Activated CD4-positive, alpha-beta T cell treated with anti-CD3 and anti-CD28 coated beads, Interleukin-2, amount 50 U/mL, for 1 hour (primary cell): Measurements from ENCODE around the gene C2CD2.

ENCODE experiments used
- DNase-seq: peaks from one replicate; pipeline ENCODE4 v3.0.0-alpha.2; 2020

C2CD2 gene

DNA sequence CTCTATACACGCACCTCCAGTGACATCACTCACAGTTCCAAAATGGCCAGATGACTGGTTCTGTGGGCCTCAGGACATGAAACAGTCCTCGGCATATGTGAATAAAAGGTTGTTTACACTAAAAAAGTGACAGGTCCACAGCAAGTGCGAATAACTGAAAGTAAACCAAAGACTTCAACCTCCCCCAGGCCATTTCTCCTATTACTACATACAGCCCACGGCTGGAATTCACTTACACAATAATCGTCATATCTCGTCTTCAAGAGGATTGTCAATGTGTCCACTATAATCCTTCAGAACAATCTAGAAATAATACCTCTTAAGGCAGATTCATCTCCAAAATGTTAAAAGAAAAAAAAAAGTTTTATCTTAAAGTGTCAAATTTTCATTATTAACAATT lies 72.8 kb downstream of the C2CD2 start:
- no peak for DNase-seq

- DNase-seq = no peak
Measured at GRCh38 chr21:41880153-41880552, 73.7 kb downstream of the C2CD2 start.

GRCh38 chr21:41879190-41879998 lies 74.4 kb downstream of the C2CD2 start, which contains the start of gene PRDM15:
Gene PRDM15 (minus strand): TSS chr21:41879344. CDS start chr21:41860363, 18,981 bp downstream.
- peak; percentile 74 for DNase-seq

DNA sequence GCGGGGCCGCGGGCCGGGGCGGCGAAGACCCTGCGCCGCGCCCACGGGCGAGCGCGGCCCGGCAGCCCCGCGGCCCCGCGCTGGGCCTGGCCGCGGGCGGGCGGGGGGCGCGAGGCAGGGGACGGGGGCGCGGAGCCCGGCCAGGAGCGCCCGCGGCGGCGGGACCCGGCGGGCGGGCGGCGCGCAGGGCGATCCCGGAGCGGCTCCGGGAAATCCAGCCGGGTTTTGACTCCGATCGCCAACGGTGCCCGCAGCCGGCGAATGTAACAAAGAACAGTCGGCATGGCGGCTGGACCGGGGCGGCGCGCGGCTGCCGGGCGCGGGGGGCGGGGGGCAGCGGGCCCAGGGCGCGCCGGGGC lies 75.0 kb downstream of the C2CD2 start:
- DNase-seq = peak; percentile 77

DNA sequence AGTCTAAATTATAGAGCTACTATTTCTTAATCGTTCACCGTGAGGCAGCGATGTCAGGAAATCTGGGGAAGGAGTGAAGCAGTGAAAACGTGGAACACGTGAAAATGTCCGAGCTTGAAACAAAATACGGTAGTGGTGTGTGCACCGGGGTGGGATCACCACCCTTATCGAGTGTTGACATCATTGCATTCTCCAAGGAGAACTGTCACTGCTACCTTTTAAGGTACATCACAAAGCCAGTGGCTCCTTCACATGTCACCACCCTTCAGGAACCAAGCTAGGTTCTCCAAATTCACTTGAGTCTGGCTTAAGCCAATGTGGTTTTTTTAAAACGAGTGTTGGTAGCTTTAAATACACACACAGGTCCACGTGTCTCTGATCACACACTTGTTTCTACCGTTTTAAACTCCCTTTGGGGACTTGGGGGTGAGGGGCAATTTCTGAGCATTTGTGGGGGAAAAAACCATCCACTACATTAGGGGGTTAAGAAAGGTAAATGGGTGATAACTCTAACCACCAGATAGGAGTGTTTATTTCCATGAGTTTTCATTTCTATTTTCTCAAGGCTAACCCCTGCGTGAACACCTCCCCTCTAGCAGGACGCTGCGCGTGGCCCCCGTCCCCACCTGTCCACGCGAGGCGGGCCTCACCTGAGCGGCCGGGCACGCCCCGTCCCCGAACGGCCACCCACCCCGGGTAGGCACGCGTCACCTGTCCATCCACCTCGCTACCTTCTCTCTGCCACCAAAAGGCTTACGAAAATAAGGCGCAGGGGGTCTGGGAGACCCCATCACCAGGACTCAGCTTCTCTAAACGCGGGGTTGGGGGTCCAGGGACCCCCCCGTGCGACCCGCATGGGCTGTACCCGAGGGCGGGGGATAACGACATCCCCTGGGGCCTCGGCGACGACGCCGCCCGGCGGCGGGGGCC lies 75.7 kb downstream of the C2CD2 start:
- peak; percentile 18 for DNase-seq

GRCh38 chr21:41876928-41877652 lies 76.7 kb downstream of the C2CD2 start:
- DNase-seq = no peak

DNA sequence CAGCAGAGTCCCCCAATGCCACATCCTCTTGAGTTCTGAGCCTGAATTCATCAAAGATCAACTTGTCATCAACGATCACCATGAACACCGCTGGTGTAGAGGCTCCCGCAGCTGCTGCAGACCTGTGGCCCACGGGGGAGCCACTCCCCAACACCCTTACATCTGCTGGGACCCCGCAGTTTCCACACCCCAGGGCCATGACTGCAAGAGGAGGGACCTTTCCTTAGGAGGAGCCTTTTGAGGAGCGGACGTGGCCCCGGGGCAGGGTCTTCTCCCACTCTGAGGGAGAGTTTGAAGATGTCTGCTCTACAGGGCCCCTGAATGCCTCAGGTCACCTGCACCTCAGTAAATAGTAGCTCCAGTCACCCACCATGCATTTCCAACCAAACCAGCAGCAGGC lies 77.4 kb downstream of the C2CD2 start:
- DNase-seq = no peak

- no peak for DNase-seq
Measured at GRCh38 chr21:41875086-41875485, 78.7 kb downstream of the C2CD2 start.

GRCh38 chr21:41874611-41875010 lies 79.2 kb downstream of the C2CD2 start:
- no peak for DNase-seq

DNA sequence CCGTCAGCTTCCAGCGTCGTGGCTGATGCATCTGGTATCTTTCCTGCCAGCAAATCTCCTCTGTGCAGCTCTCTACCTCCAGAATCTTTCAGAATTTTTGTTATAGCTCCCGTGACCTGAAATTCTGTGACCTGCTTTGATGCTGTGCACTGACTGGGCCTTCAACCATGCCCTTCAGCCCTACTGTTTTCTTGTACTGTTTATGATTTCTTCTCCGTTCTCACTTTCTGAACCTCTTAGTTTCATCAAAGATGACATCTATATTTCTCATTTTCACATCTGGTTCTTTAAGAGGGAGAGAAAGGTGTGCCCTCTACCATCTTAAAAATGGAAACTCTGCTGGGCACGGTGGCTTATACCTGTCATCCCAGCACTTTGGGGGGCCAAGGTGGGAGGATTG lies 80.4 kb downstream of the C2CD2 start:
- no peak for DNase-seq

DNA sequence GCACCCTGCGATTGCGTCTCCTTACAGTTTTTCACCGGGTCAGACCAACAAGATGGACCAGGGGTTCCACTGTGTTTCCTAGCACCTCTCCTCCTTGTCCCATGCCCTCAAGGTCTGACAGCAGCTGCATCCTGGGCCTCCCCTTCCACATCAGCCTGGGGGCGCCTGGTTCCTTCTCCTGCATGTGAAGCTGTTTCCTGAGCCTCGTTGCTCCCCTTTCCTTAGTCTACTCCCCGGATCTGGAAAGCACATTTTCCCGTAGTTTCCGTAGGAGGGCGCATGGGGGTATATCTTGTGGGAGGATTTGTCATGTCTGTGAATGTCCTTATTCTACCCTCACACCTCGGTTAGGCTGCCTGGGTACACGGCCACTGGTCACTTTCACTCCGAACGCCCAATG lies 80.8 kb downstream of the C2CD2 start:
- DNase-seq = no peak

DNA sequence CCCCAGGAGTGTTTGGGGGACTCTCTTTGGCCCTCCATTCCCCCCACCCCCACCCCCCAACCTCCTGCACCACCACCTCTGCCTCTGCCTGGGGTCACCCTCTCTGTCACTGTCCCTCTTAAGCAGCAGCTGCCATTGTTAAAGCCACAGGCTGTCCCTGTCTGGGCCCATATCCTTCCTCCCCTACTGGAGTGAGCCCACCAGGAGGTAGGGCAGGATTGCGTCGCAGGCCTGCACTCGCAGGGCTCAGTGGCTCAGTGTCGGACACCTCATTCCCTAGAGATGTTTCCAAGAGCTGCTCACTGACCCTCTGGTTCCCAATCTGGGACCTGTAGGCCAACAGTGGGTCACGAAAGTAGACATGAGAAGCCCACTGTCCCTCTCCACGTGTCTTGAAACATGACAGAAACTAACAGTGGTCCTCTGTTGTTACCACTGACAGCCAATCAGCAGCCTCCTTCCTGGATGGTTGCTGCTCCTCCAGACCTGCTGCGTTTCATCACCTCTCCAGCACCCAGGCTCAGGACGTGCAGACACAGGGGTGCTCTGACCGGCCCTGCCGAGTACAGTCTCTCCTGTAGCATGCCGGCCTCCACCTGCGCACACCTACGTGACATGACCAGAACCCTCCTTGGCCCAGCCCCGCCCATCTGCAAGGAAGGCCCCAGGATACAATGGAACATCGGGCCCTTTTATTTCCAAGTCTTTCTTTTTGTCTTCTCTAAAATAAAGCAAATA lies 82.4 kb downstream of the C2CD2 start:
- no peak for DNase-seq

DNA sequence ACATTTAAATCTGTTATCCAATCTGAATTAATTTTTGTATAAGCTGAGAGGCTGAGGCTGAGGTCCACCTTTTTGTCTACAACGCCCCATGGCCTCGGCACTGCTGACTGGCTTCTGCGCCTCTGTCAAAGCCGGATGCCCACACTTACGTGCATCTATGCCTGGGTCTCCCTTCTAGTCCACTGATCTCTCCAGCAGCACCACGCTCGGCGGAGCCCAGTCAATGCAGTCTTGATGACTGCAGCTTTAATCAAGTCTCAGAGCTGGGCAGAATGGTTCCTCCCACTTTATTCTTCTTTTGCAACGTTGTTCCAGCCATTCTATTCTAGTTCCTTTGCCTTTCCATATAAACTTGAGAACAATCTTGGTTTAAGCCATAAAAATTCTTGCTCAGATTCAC lies 84.0 kb downstream of the C2CD2 start:
- no peak for DNase-seq

DNA sequence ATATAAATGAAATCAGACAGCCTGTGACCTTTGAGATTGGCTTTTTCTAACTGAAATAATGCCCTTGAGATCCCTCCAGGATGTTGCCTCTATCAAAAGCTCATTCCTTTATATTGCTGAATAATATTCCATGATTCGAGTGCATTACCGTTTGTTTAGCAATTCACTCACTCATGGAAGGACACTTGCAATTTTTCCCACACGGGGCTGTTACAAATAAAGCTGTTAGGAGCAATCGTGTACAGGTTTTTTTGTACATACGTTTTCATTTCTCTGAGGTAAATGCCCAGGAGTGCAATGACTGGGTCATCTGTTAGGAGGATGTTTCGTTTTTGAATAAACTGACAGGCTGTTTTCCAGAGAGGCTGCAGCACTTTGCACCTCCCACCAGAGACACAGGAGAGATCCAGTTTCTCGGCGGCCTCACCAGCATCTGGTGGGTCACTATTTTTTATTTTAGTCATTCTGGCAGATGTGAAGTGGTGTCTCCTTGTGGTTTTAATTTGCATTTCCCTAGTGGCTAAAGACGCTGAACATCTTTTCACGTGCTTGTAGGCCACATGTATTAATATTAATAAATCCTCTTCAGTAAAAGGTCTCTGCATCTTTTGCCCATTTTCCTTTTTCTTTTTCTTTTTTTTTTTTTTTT lies 85.6 kb downstream of the C2CD2 start:
- DNase-seq = no peak

DNA sequence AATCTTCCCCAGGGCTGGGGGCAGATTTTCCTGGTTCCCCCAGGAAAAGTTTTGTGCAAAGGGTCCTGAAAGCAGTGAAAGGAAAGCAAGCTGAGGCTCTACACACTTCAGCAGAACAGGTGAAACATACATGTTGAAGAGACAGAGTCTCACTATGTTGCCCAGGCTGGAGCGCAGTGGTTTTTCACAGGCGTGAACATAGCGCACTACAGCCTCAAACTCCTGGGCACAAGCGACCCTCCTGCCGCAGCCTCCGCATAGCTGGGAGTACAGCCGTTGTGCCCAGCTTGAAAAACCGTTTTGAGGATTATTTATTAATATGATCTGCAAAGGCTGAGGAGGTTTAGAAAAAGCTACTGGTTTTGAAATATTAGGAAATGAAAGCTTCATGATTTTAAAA lies 86.5 kb downstream of the C2CD2 start:
- no peak for DNase-seq

GRCh38 chr21:41866274-41866809 lies 87.5 kb downstream of the C2CD2 start:
- no peak for DNase-seq

DNA sequence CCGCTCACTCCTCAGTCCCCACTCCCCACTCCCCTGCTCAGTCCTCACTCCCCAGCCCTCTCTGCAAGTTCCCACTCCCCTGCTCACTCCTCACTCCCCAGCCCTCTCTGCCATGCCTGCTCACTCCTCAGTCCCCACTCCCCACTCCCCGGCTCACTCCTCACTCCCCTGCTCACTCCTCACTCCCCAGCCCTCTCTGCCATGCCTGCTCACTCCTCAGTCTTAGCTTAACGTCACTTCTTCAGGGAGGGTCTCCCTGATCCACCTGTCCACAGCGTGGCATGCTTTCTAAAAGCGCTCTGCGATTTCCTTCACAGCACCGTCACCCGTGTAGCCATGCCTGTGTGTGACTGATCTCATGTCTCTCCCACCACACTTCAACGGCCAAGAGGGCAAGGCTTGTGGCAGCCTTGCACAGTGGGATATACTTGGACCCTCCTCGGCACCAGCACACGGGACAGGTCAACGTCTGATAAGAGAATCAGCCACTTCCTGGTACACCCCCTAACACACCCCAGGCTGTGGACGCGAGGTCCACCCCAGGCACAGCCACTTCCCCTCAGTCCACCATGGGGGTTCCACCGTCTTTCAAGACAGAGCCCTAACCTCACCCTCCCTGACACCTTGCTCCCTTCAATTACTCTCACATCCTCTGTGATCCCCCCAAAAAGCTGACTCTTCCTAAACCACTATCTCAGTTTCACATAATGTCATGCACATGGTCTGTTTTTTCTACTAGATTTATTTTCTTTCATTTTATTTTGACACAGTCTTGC lies 88.6 kb downstream of the C2CD2 start:
- DNase-seq = no peak

- DNase-seq = no peak
Measured at GRCh38 chr21:41864311-41865001, 89.4 kb downstream of the C2CD2 start.

- DNase-seq = no peak
Measured at GRCh38 chr21:41863439-41863740, 90.4 kb downstream of the C2CD2 start.

DNA sequence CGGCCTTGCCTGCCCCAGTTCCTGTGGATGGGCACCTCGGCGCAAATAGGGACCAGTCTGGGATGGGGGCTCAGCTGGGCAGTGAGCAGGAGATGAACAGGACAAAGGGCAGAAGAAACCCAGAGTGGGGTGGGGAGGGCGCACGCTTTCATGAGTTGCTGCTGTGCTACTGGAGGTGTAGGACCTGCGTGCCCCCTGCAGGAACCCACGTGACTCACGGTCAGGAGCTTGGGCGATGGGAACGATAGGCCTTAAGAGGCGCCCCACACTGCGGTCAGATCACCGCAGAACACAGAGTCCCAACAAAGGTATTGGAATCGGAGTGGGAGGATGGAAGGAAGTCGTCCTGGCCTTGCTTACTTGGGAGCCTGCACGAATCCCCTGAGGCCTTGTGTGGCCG lies 91.8 kb downstream of the C2CD2 start:
- no peak for DNase-seq

GRCh38 chr21:41861255-41861654 lies 92.6 kb downstream of the C2CD2 start:
- DNase-seq = no peak
